DND-41 (cell line): ENCODE results near the gene DLG2.

Source experiments
- ATAC-seq: fragments of 200-7000 bp; cut with Tn5 transposase; 3 replicates; pipeline ENCODE4 v1.9.1; 2021; ENCODE audit warnings: low read depth; ENCODE audit not compliant: insufficient read depth
- DNase-seq: peaks from one replicate; pipeline ENCODE4 v3.0.0-alpha.2; 2020
- H2AFZ ChIP-seq: 2 replicates; pipeline ENCODE4 v1.6.0; 2012; ENCODE audit warnings: low read depth, low read length
- H3K27ac ChIP-seq: 2 replicates; pipeline ENCODE4 v1.5.1; 2012; ENCODE audit warnings: low read length, inconsistent platforms
- H3K27me3 ChIP-seq: fragments of 200-600 bp; sonication (generic); 2 replicates; pipeline ENCODE4 v1.6.0; 2012; ENCODE audit warnings: low read length, mild to moderate bottlenecking, inconsistent platforms; ENCODE audit not compliant: insufficient read depth, poor library complexity
- H3K36me3 ChIP-seq: 2 replicates; pipeline ENCODE4 v1.5.1; 2012; ENCODE audit warnings: low read length, inconsistent platforms; ENCODE audit not compliant: insufficient read depth
- H3K4me1 ChIP-seq: 2 replicates; pipeline ENCODE4 v1.5.1; 2012; ENCODE audit warnings: mild to moderate bottlenecking, low read length; ENCODE audit not compliant: insufficient read depth
- H3K4me2 ChIP-seq: 2 replicates; pipeline ENCODE4 v1.6.0; 2012; ENCODE audit warnings: mild to moderate bottlenecking, moderate library complexity, low read length, inconsistent platforms; ENCODE audit not compliant: insufficient read depth
- H3K4me3 ChIP-seq, 2 experiments: fragments of 200-600 bp in 1 of 2; shearing (Covaris generic) in 1 of 2; 2 replicates each; pipeline ENCODE4 v1.5.1; 2012 to 2016; ENCODE audit warnings: inconsistent platforms in 2 of 2, low read length in 2 of 2, mild to moderate bottlenecking in 2 of 2, low read depth in 1 of 2, moderate library complexity in 1 of 2
- H3K79me2 ChIP-seq: 2 replicates; pipeline ENCODE4 v1.6.0; 2012; ENCODE audit warnings: low read length, inconsistent platforms; ENCODE audit not compliant: insufficient read depth
- H3K9ac ChIP-seq: 2 replicates; pipeline ENCODE4 v1.6.0; 2012; ENCODE audit warnings: low read depth, mild to moderate bottlenecking, inconsistent platforms, low read length, moderate library complexity
- H3K9me3 ChIP-seq: 2 replicates; pipeline ENCODE4 v1.5.1; 2012; ENCODE audit warnings: low read length, moderate library complexity, mild to moderate bottlenecking, inconsistent platforms; ENCODE audit not compliant: insufficient read depth, severe bottlenecking
- H4K20me1 ChIP-seq: 2 replicates; pipeline ENCODE4 v1.6.0; 2012; ENCODE audit warnings: low read length; ENCODE audit not compliant: insufficient read depth
- CTCF ChIP-seq: IDR thresholded peaks from 2 replicates; pipeline ENCODE4 v1.5.1; 2012; ENCODE audit warnings: borderline replicate concordance, low read length, moderate library complexity, mild to moderate bottlenecking; ENCODE audit not compliant: poor library complexity, severe bottlenecking; ENCODE audit errors: extremely low read depth
- EZH2 ChIP-seq: IDR thresholded peaks from 3 replicates; pipeline ENCODE4 v1.6.1; 2012; ENCODE audit warnings: borderline replicate concordance, low read depth, mild to moderate bottlenecking, moderate library complexity, low read length, inconsistent platforms; ENCODE audit not compliant: severe bottlenecking

Gene DLG2

GRCh38 chr11:84889556-84889955 is 737.6 kb downstream of the DLG2 start:
- TF ChIP-seq CTCF (no peak), EZH2 (no peak)
- Histone ChIP-seq H3K4me2 (no peak overlapping the region), H3K79me2 (no peaks in the 10 kb centered on the region), H2AFZ (no peak overlapping the region), H3K9ac (no peak overlapping the region), H3K4me3 (no peak overlapping the region), H3K36me3 (no peaks in the 10 kb centered on the region), H3K9me3 (no peaks in the 10 kb centered on the region), H4K20me1 (no peaks in the 10 kb centered on the region), H3K27me3 (no peaks in the 10 kb centered on the region), H3K4me1 (no peaks in the 10 kb centered on the region), H3K27ac (no peak overlapping the region)
- DNase-seq = no peak
- no peak for ATAC-seq

GRCh38 chr11:84887055-84887629 is 740.0 kb downstream of the DLG2 start:
- no peaks in the 10 kb centered on the region for H3K79me2 ChIP-seq
- ATAC-seq (no peak), DNase-seq (no peak)
- H4K20me1 ChIP-seq = no peaks in the 10 kb centered on the region
- H3K36me3 ChIP-seq = no peaks in the 10 kb centered on the region
- no peaks in the 10 kb centered on the region for H3K27me3 ChIP-seq
- H3K4me1 ChIP-seq = no peaks in the 10 kb centered on the region
- H3K27ac ChIP-seq = no peak overlapping the region
- H3K9ac ChIP-seq = no peak overlapping the region
- H3K4me3 ChIP-seq = no peak overlapping the region
- TF ChIP-seq EZH2 (no peak), CTCF (no peak)
- H3K9me3 ChIP-seq = no peaks in the 10 kb centered on the region
- no peak overlapping the region for H2AFZ ChIP-seq
- no peak overlapping the region for H3K4me2 ChIP-seq

- H4K20me1 ChIP-seq = no peaks in the 10 kb centered on the region
- no peak overlapping the region for H3K27ac ChIP-seq
- no peaks in the 10 kb centered on the region for H3K79me2 ChIP-seq
- H3K4me3 ChIP-seq = no peak overlapping the region
- no peaks in the 10 kb centered on the region for H3K36me3 ChIP-seq
- ATAC-seq (no peak), DNase-seq (no peak)
- H3K27me3 ChIP-seq = no peaks in the 10 kb centered on the region
- no peak overlapping the region for H3K4me2 ChIP-seq
- H3K9me3 ChIP-seq = no peaks in the 10 kb centered on the region
- no peaks in the 10 kb centered on the region for H3K4me1 ChIP-seq
- no peak overlapping the region for H3K9ac ChIP-seq
- no peak overlapping the region for H2AFZ ChIP-seq
- no peak for TF ChIP-seq CTCF
- no peak for TF ChIP-seq EZH2
Observed at GRCh38 chr11:84886344-84886743, 740.8 kb downstream of the DLG2 start.

GRCh38 chr11:84884836-84885235 is 742.3 kb downstream of the DLG2 start:
- Histone ChIP-seq H3K9ac (no peak overlapping the region), H3K4me3 (no peak overlapping the region), H3K79me2 (no peaks in the 10 kb centered on the region), H3K9me3 (no peaks in the 10 kb centered on the region), H3K27me3 (no peaks in the 10 kb centered on the region), H3K4me1 (no peaks in the 10 kb centered on the region), H2AFZ (no peak overlapping the region), H3K36me3 (no peaks in the 10 kb centered on the region), H3K4me2 (no peak overlapping the region), H4K20me1 (no peaks in the 10 kb centered on the region), H3K27ac (no peak overlapping the region)
- DNase-seq = no peak
- ATAC-seq = no peak
- TF ChIP-seq EZH2 (no peak), CTCF (no peak)
